ENCODE measurements around the gene STYXL2. TPM values are rescaled to one million over a fixed set of nuclear protein-coding genes. Genes with fewer than 3 reads are reported as not detected.

Gene STYXL2
- total and polyA plus RNA-seq, 2 donors (not counting 3 experiments of a cell fraction or from before 2014, with no cell fraction given): not detected

DNA sequence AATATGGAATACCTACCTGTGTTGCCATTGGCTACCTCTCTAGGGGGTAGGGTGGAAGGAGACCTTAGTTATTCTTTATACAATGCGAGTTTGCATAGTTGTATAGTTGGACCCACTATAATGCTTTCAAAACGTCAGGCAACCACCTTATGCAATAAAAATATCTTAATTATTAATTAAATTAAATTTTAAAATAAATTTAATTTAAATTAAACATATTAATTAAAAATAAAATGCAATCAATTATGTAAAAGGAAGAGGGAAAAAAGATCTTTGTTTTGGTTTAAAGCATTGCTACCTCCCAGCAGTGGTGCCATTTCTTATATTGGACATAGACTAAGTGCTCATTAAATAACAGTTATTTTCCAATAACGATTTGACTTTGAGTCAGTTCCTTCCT lies 26.0 kb upstream of the STYXL2 start:
- dilution Hi-C loops (cut with MboI; ENCODE audit: extremely low pct_ligation_motif_present, low sequenced_read_pairs) (no loop called here), intact Hi-C loops (cut with micrococcal nuclease) (loop anchor here (5.0 kb wide), 2 partner anchors 54 to 619 kb away; no protein-coding TSS in a partner anchor)
- TF ChIP-seq EZH2 (IDR thresholded peaks at IDR 0.05; ENCODE audit: borderline replicate concordance, low read depth, low read length, severe bottlenecking) (no peak), GATA2 (IDR thresholded peaks at IDR 0.05; ENCODE audit: insufficient read depth, insufficient read length, low read depth, low read length) (no peak), POLR2A (IDR thresholded peaks at IDR 0.05; ENCODE audit: low read depth, low read length) (no peak), FOS (IDR thresholded peaks at IDR 0.05; ENCODE audit: borderline replicate concordance, insufficient read depth, low read length) (no peak)
- TF ChIP-seq, protein P1, sequence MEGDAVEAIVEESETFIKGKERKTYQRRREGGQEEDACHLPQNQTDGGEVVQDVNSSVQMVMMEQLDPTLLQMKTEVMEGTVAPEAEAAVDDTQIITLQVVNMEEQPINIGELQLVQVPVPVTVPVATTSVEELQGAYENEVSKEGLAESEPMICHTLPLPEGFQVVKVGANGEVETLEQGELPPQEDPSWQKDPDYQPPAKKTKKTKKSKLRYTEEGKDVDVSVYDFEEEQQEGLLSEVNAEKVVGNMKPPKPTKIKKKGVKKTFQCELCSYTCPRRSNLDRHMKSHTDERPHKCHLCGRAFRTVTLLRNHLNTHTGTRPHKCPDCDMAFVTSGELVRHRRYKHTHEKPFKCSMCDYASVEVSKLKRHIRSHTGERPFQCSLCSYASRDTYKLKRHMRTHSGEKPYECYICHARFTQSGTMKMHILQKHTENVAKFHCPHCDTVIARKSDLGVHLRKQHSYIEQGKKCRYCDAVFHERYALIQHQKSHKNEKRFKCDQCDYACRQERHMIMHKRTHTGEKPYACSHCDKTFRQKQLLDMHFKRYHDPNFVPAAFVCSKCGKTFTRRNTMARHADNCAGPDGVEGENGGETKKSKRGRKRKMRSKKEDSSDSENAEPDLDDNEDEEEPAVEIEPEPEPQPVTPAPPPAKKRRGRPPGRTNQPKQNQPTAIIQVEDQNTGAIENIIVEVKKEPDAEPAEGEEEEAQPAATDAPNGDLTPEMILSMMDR (IDR thresholded peaks at IDR 0.05; ENCODE audit: extremely low read depth in 1 of 2, insufficient read depth in 1 of 2, low read depth in 1 of 2, low read length in 2 of 2): no peak
- no peak for DNase-seq (ENCODE audit: low read depth, low spot score)
- Histone ChIP-seq H3K4me1 (ENCODE audit: control insufficient read depth, extremely low read depth, insufficient read depth, low read length) (no peaks in the 10 kb centered on the region), H3K4me2 (ENCODE audit: insufficient read depth, low read length) (no peak overlapping the region), H3K36me3 (ENCODE audit: control insufficient read depth in 2 of 2, extremely low read depth in 1 of 2, insufficient read depth in 2 of 2, low read length in 2 of 2) (no peaks in the 10 kb centered on the region), H3K27me3 (ENCODE audit: control insufficient read depth in 2 of 2, insufficient read depth in 2 of 2, low read length in 2 of 2) (peaks cover 0 to 9% of the 10 kb centered on the region in 2 experiments), H3K9me3 (replicated peaks; ENCODE audit: control insufficient read depth, insufficient read depth, low read length) (no peaks in the 10 kb centered on the region), H3K4me3 (replicated peaks in 1 of 3; ENCODE audit: insufficient read depth in 1 of 3, low read depth in 1 of 3, low read length in 3 of 3) (no peak overlapping the region), H3K9me1 (replicated peaks; ENCODE audit: control insufficient read depth, extremely low read depth, insufficient read depth, low read length) (no peaks in the 10 kb centered on the region), H3K27ac (ENCODE audit: insufficient read depth, low read depth, low read length) (no peak overlapping the region), H3K9ac (replicated peaks; ENCODE audit: extremely low read depth, insufficient read depth, low read length) (no peak overlapping the region), H2AFZ (ENCODE audit: low read depth, low read length) (no peak overlapping the region), H4K20me1 (replicated peaks; ENCODE audit: control insufficient read depth, extremely low read depth, insufficient read depth, low read length) (no peaks in the 10 kb centered on the region), H3K79me2 (ENCODE audit: control insufficient read depth, insufficient read depth, low read length) (no peaks in the 10 kb centered on the region)
- no peak for FAIRE-seq
- BruUV-seq (replicated peaks): no TSS peak
- ChIA-PET POLR2A (no interaction called here), CTCF (interaction anchor here (1.0 to 1.6 kb wide), 3 partner anchors 9 to 465 kb away, joined by 3 to 17 read pairs (median 3); no protein-coding TSS in a partner anchor)

DNA sequence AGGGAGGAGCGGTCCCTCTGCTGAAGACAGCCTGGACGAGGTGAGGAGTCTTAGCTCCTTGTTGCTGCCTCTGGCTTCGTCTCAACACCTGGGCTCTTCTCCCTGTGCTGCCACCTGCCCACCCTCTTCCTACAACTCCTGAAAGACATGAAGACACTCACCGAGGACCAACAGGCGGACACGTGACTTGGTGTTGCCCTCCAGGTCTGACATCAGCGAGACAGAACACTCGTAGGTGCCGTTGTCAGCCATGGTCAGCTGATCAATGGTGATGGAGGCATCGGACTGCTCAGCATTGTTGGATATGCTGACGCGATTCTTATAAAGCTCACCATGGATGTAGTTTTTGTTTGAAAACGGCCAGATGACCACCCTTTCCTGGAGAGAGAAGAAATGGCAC lies 25.1 kb upstream of the STYXL2 start:
- H3K4me3 ChIP-seq (replicated peaks in 1 of 3; ENCODE audit: insufficient read depth in 1 of 3, low read depth in 1 of 3, low read length in 3 of 3): no peak overlapping the region
- ChIA-PET POLR2A (no interaction called here), CTCF (interaction anchor here (0.7 to 1.6 kb wide), 8 partner anchors 10 to 487 kb away, joined by 3 to 17 read pairs (median 3); partner anchors contain the start of gene POU2F1)
- no peak overlapping the region for H3K4me2 ChIP-seq (ENCODE audit: insufficient read depth, low read length)
- no peaks in the 10 kb centered on the region for H3K9me3 ChIP-seq (replicated peaks; ENCODE audit: control insufficient read depth, insufficient read depth, low read length)
- H2AFZ ChIP-seq (ENCODE audit: low read depth, low read length): no peak overlapping the region
- FAIRE-seq (no peak), DNase-seq (ENCODE audit: low read depth, low spot score) (no peak)
- H3K36me3 ChIP-seq (ENCODE audit: control insufficient read depth in 2 of 2, extremely low read depth in 1 of 2, insufficient read depth in 2 of 2, low read length in 2 of 2): no peaks in the 10 kb centered on the region
- H3K4me1 ChIP-seq (ENCODE audit: control insufficient read depth, extremely low read depth, insufficient read depth, low read length): no peaks in the 10 kb centered on the region
- no peaks in the 10 kb centered on the region for H3K9me1 ChIP-seq (replicated peaks; ENCODE audit: control insufficient read depth, extremely low read depth, insufficient read depth, low read length)
- no peaks in the 10 kb centered on the region for H3K79me2 ChIP-seq (ENCODE audit: control insufficient read depth, insufficient read depth, low read length)
- H4K20me1 ChIP-seq (replicated peaks; ENCODE audit: control insufficient read depth, extremely low read depth, insufficient read depth, low read length): no peaks in the 10 kb centered on the region
- H3K27ac ChIP-seq (ENCODE audit: insufficient read depth, low read depth, low read length): no peak overlapping the region
- H3K27me3 ChIP-seq (ENCODE audit: control insufficient read depth in 2 of 2, insufficient read depth in 2 of 2, low read length in 2 of 2): peaks cover 0 to 9% of the 10 kb centered on the region in 2 experiments
- TF ChIP-seq, protein P1 (IDR thresholded peaks at IDR 0.05; ENCODE audit: extremely low read depth in 1 of 2, insufficient read depth in 1 of 2, low read depth in 1 of 2, low read length in 2 of 2): no peak
- TF ChIP-seq POLR2AphosphoS5 (IDR thresholded peaks at IDR 0.05; ENCODE audit: insufficient read depth, low read depth, low read length): no peak
- no peak for TF ChIP-seq FOS (IDR thresholded peaks at IDR 0.05; ENCODE audit: borderline replicate concordance, insufficient read depth, low read length)
- TF ChIP-seq POLR2A (IDR thresholded peaks at IDR 0.05; ENCODE audit: low read depth, low read length): no peak
- no peak for TF ChIP-seq JUN (IDR thresholded peaks at IDR 0.05; ENCODE audit: borderline replicate concordance, insufficient read depth, insufficient read length, low read depth)
- BruUV-seq (replicated peaks): no TSS peak
- dilution Hi-C loops (cut with MboI; ENCODE audit: extremely low pct_ligation_motif_present, low sequenced_read_pairs) (no loop called here), intact Hi-C loops (cut with micrococcal nuclease) (loop anchor here (5.0 kb wide), 2 partner anchors 54 to 619 kb away; no protein-coding TSS in a partner anchor)
- no peak overlapping the region for H3K9ac ChIP-seq (replicated peaks; ENCODE audit: extremely low read depth, insufficient read depth, low read length)

All from endothelial cell of umbilical vein (primary cell).